NCI-H2029 (cell line): ENCODE measurements around the gene ADD2.

Source experiments
- DNase-seq: peaks from one replicate; lab custom pipeline; 2025; lab: John Stamatoyannopoulos, UW

ADD2 gene

DNA sequence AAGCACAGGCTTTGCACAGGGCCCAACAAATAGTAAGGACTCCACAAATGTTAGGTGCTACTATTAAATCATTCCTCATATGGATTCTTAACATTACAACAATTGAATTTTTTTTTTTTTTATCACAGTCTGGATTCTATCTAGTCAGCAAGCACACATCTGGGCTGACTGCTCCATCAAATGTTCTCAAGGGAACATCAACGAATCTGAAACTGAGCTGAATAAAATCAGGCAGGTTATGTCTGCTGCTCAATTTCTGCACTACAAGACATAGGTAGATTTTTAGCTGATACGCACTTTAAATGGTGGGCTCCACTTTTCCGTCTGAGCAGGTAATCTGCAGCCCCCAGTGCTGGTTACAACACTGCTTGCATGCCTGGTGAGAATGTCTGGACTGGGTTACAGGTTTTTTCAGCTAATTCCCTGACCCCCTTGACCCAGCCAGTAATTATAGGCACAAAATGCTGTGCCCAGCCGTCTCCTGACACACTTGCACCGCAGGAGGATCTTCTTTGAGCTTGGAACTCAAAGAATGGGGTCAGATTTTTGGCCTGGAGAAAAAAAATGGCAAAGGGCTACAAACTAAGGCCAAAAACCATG is 44.6 kb downstream of the ADD2 start:
- no peak for DNase-seq

DNA sequence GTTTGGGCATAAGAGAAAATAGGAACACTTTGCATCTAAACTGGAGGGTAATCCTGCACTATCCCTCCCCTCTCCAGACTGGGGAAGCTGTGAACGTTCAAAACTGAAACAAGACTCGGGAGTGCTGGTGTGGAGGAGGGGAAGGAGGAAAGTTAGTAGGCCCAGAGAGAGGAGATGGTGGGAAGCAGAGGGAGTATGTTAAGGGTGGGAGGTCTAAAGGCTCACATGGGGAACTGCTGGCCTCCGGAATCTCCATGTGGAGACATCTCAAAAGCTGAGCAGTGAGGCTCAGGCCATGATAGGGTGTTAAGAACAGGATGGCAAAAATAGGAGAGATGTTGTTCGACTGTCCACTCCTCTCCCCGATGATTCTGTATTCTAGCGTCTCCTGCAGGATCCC is 47.9 kb downstream of the ADD2 start:
- DNase-seq: no peak

DNA sequence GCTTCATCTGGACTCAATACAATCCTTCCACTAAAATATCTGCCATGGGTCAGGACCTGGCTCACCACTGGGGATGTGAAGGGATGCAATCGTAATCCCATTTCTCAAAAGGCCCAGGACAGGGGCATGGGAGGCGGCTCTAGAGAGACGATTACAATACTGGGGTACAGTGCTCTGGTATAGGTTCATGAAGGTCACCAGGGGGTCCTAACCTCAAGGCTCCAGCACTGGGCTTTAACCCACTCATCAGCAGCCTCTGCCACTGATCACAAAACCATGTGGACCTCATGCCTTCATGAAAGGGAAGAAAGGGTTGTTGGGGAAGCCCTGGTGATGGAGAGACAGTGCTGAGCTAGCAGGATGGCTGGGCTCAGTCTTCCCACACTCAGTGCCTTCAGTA is 48.8 kb downstream of the ADD2 start:
- no peak for DNase-seq

DNA sequence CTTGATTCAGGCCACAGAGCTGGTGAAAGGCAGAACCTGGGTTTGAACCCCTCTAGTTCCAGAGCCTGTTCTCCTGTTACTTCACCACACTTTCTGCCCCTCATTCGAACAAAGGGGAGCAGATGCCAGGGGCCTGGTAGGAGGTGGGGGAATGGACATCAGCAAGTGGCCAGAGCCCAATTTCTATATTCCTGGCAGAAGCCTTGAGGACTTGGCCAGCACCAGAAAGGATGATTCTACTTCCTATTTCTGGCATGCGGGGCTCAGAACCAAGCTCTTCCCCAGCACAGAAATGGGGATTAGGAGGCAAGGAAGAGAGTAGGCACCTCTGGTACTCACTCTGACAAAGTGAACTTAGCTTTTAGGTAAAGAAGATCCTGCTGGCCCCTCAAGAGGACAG is 49.3 kb downstream of the ADD2 start:
- DNase-seq: no peak

DNA sequence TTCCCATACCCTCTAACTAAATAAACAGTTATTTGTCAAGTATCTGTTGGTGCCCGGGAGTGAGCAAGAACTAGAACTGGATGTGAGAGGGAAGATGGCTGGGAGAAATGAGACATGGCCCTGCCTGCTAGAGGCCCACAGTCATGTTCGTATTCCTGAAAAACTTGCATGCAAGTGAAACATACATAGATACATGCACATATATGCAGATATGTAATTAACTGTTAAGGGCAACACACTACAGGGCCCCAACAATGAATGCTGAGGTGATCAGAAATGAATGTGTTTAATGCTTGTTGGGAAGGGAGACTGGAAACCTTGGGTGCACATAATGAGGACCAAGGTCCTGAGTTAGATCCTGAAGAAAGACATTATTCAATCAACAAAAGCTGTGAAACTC is 49.8 kb downstream of the ADD2 start:
- DNase-seq: no peak

DNA sequence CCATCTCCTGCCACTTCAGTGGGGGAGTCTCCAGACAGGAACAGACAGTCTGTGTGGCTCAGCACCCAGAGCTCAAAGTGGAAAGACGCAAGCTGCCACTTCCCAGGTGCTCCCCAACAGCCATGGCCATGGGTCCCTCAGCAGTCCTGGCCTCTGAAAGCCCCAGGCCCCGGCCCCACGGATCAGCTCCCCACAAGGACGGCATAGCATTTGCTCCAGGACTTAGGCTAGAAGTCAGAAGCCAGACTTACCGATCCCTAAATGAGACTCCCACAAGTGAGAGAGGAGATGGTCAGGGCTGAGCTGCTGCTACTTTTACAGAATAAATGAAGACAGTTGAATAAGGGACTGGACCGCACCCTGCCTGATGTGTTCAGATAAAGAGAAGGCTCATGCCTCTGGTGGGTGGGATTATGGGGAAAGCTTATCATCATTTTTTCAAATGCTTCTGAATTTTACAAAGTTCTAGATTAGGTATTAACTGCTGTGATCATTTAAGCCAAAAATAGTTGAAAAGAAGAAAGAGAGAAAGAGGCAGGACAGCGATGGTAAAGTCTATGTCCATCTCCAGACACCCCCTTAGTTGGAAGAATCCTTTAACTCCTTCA is 50.5 kb downstream of the ADD2 start:
- DNase-seq: no peak

DNA sequence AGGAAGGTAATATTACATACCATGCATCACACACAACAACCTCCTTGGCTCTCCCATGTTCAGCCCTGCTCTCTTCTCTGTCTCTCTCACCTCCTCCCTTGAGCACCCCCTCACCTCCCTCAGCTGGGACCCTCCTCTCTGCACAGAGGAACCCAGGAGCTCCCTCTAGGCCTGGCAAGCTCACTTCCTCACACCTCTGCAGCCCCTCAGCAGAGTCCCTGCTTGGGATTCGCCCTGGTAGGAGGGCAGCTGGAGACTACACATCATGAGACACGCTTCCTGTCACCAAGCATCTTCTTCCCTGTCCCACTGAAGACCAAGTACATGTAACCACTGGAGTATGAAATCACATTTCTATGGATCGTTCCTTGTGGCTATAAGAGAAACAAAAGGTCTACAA is 51.0 kb downstream of the ADD2 start:
- DNase-seq: no peak

DNA sequence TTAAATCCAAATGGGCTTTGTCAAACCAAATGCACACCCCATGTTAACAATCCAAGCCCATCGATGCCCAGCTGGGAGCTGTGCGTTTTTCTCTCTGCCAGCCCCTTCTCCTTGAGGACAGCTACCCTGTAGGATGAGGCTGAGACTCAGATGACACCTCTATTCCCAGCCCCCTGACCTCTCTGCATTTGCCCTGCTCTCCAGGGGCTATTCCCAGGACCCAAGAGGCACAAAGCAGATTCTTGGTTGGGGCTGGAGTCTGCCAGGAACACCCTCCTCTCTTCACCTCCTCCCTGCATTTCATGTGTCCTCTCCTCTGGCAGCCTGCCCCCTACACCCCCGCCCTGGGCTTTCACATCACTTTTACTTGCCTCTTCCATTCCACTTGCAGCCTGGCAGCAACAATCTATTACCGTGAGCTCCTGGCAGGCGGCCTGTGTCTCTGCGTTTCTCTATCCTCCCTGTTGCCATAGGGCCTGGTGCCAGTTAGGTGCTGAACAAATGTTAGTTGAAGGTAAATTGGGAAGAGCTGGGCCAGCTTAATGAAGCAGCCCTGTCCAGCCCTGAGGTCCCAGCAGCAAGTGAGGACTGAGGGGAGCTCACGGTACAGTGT is 51.8 kb downstream of the ADD2 start:
- DNase-seq: peak; percentile 56

DNA sequence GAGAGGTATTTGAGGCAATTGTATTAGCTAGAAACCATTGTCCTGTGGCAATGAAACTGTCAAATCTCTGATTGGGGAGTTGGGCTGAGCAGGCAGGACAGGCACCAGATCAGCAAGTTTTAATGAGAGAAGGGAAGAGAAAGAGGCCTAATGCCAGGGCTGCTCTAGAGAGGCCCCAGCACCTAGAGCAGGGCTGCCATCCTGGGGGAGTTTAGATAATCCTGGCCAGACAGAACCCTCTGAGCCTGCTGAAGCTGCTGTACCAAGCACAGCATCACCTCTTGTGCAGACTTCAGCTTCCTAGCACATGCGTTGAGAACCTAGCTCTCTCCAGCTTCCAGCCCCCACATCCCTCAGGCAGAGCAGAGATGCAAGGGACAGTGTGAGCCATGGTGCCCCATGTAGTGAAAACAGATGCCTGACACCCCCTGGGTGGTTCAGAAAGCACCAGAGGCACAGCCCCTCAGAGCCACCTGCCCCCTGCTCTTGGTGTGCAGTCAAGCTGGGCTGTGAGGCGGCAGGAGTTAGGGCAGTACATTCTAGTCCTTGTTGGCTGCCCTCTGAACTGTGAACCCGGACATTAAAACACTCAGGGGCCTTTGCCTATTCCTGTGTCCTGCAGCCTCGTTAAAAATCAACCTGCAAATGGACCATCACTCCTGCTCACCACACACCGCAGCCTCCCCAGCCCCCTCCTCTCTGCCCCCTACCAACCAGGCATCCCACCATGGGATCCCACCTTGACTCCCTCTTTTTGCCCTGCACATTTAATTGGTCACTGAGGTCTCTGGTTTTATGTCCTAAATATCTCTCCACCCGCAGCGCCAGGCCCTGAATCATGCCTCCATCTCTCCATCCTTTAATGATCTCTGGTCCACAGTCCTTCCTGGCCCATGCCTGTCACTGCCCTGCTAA is 52.7 kb downstream of the ADD2 start:
- no peak for DNase-seq

DNA sequence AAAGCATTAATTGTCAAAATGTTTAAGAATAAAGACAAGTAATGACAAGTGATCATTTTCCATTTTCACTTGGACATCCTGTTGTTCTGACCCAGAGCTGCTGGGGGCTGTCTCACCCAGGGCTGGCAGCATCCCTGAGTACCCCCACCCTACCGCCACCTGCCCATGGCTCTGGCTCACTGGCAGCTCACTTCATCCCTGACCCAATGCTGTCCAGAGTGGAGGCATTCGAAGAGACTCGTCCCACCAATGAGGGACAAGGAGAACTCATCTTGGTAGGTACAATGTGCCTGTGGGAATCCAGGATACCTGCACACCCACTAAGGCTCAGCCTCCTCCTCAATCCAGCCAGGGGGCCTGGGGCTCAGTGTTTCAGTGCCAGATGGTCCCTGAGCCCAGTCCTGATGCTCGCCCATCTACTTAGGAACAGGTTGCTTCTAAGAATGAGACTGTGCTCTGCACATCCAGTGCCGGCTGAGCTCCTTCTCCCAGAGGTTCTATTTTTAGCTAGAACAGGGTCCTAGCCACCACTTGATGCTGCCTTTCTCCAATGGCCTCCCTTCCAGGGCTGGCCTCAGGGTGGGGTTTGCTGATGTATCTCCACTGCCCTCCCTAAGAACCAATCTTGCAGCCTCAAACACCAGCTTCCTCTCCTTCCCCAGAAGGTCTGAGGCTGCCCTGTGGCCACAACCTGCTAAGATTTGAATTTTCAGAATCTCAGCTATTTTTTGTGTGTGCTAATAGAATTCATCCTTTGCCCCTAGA is 53.7 kb downstream of the ADD2 start:
- no peak for DNase-seq

DNA sequence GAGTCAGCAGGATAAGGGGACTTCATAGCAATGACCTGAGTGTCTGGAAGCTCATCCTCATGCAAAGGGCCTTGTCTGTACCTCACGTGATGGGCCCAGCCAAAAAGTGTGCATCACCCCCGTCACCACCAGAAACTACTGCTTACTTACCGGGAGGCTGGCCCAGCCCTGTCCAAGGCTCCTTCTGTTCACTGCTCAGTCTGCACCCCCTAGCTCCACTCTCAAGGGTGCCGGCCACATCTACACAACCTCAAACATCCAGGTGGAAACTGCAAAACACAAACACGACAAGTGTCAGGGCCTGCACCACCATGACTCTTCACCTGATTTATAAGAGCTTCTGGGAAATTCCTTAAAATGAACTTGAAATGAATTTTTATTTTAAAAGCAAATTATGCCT is 55.1 kb downstream of the ADD2 start:
- DNase-seq: no peak

DNA sequence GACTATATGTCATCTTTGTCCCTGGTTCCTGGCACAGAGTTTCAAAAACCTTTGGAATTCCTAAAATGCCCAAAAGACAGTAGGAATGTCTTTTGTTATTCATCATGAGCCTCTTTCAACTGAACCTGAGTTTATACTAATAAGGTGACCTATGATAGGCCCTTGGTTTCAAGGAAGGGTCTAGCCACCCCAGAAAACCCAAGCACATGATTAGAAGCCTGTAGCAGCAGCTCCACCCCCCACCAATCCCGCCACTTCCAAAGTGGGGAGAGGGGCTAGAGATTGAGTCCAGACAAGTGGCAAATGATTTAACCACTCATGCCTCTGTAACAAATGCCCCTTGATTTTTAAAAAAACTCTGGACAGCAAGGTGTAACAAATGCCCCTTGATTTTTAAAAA is 56.8 kb downstream of the ADD2 start:
- no peak for DNase-seq

DNA sequence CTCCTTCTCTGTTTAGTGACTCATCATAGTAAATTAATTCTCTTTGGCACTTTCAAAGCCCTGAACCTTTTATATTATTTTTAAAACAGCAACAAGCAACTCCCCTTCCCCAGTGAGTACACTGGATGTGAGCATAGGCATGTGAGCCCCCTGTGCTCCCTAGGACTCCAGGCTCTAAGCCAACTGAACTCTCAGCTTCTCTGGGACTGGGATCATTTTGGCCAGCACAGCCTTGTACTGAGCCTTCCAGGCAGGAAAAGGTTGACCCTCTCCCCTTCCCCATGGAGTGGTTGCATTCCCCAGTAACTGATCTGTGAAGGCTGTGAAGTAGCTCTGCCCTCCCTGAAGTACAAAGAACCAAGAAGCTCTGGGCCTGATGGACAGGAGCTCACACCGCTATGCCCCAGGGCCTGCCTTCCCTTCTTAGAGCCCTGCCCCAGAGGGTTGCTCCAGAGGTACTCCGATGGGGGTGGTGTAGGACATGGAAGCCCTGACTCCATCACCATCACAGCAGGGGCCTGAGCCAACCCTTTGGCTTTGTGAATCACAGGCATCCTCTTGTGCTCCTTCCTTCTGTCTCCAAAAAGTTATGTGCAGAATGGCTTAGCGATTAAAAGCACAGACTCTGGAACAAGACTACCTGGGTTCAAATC is 57.8 kb downstream of the ADD2 start:
- DNase-seq: no peak

DNA sequence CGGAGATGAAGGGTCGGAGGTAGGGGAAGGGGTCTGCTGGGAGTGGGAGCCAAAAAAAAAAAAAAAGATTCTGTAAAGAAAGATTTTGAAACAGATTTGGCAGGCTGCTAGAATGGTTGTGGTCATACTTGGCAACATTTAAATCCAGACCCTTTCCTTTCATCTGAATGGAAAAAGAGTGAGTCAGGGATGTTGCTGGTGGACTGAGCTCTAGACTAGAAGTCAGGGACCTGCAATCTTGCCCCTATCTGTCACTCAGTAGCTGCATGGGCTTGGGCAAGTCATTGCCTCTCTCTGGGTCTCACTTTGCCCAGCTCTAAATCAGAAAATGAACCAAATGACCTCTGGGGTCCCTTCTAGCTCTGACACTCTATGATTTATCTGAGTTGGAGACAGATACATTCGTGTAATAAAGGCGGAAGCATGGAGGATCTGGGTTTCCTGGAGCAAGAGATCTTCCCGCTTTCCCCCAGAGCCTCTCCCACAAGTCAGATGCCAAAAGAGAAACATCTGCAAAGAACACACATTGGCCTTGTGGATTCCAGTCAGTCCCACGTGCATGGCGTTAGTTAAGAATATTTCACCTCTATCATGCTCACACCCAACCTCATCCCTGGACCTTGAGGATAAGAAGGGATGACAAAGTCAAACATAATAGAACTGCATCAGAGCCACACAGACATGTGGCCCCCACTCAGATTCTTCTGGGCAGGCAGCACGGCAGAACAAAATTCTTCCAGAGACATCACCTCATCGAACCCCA is 58.5 kb downstream of the ADD2 start:
- DNase-seq: no peak

DNA sequence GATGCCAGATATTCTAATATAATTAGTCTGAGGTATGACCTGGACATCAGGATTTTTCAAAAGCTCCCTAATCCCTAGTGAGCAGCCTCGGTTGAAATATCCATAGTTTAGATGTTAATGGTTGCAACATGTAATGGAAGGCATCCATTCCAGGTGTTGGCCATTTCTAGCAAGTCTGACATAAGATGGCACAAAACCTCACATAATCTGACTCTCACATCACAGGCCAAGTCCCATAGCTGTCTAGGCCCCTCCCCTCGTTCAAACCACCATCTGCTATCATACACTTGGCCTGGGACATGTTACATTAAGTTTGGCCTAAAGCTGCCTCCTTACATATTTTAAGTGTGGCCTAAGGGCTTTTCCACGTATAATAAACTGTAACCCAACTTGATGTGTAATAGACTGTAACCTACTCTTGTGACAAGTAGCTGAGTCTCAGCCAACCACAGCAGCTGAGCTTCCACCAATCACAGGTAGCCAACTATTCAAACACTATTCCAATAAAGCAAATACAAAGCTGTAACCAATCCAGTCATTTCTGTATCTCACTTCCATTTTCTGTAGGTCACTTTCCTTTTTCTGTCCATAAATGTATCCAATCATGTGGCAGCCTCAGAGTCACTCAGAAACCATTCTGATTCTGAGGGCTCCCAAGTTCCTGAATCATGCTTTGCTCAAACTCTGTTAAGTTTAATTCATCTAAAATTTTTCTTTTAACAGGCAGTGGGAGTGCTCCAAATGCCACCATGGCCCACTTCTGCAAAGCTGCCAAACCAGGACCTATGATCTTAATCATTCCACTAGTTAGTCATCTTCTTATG is 59.4 kb downstream of the ADD2 start:
- DNase-seq: peak; percentile 34

DNA sequence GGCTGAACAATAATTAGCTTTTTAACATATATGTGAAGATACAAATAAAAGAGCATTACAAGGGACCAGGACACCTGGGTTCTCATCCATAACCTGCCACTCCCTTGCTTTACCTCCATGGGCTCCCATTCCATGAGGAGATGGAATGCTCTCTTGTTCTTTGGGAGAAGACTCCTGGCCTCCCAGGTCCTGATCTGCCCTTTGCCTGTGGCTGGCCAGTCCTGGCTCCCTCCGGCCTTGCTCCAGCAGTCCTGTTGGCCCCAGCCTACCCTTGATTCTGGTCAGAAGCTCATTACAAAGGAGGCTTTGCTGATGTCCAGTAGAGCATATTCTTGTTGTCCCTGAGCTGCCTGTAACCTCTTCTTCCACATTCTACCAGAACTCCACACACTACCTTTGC is 60.3 kb downstream of the ADD2 start:
- no peak for DNase-seq

DNA sequence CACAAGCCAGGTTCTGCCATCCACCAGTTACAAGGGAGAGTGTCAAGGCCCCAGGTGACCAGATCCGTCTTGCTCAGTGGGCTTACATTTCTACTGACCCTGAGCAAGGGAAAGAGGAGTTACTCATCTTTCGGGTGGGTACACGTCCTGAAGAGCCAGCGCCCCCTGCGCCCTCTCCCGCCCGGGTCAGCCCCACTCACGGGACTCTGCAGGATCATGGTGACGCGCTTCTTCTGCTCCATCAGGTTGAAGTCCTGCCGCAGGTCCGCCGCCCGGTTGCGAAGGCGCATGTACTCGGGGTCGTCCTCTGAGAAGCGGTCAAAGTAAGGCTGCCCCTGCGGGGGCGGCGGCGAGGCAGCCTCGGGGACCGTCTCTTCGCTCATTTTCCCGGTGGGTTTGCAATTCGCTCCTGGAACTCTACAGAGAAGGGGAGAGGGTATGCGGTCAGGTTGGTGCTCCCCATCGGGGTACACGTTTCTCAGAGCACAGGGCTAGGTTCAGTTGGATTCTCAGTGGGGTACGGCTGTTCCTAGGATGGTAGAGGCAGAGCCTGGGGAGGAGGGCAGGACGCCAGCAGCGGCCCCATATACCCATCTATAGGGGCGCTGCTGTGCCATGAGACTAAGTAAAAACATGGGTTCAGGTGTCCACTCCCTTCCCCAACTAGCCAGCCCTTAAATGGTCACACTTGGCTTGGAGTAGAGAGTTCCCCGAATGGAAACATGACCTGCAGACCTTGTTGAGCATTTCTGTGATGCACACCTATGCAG is 61.8 kb downstream of the ADD2 start:
- DNase-seq: no peak

DNA sequence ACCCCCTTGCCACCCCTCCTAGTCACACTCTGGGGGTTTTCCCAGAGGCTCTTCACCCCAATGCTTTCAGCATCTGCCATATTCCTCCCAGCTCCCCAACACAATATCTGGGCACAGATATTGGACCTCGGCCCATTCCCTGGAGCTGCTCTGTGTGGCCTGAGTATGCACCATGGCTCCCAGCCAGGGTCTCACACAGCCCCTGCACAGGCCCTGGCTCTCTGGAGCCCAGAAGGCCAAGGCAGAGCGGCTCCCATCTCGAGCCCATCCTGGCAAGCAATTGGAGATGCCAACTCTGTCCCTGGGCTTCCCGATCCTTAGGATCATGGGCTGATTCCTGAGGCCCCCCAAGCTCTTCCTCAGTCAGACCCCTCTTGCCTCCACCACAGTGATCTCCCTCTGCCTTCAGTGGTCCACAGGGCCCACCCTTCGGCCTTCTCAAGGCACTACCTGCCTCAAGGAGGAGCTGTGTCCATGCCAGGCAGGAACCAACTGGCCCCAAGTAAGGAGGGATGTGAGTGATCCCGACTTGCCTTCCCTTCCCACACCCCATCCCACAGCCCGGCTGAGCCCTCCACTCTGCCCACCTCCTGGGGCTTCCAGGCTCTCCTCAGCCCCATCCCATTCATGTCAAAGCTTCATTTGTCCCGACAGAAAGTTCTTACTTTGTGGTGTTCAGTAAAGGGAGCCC is 62.7 kb downstream of the ADD2 start:
- DNase-seq: no peak
